GM10266 (cell line): ENCODE data around the gene NR2F1-AS1.
"Not testable (repeated sequence)": the region's sequence is repeated elsewhere in the genome, so short reads cannot be mapped to it uniquely, and the experiment has no call there.

Source experiments
- DNase-seq: peaks from one replicate; pipeline ENCODE4 v3.0.0; 2012; ENCODE audit errors: extremely low spot score
- CTCF ChIP-seq: IDR thresholded peaks from 2 replicates; pipeline ENCODE4 v1.5.1; 2012; ENCODE audit warnings: mild to moderate bottlenecking, low read depth; ENCODE audit not compliant: control insufficient read depth, insufficient read depth; ENCODE audit errors: missing control alignments

NR2F1-AS1 gene

GRCh38 chr5:93402451-93402850, 178.6 kb downstream of the NR2F1-AS1 start:
- TF ChIP-seq CTCF = no peak
- no peak for DNase-seq

DNA sequence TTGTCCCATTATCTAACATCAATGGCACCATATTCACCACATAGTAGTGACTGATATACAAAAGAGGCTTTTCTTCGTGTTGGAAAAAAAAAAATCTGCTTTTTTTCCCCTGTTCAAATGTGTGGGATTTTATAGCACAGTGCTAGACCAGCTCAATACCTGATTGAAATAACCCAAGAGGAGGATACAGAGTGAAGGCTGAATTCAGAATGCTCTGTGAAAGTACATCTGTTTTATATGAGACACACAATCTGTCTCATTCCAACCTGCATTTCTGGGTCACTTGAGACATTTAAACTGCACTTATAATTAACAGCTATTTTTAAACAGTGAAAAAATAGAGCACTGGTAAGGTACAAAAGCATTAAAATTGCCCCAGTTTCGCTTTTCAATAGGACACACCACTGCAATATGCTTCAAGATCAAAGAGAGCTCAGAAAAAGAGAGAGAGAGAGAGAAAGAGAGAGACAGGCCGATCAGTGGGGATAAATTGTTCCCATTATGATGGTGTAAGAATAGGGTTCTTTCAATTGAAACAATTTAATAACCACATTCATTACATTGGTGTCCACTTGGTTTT, 179.3 kb downstream of the NR2F1-AS1 start:
- no peak for DNase-seq
- no peak for TF ChIP-seq CTCF

DNA sequence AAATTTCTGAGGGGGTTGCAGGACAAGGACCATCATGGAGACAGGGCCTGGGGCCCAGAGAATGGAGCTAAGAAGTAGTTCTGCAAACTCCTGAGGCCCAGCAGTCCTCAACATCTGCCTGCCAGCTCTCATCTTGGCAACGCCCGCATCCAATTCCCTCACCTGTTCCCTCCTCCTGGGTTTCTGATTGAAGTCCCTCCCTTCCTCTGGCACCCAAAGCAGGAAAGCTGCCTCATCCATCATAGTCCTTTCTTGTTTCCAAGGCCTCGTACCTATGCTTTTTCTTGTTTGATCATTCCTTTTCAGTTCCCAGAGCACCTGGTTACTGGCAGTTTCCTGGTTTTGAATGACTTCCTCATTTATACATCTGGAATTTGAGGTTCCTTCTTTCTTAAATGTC, 181.3 kb downstream of the NR2F1-AS1 start:
- TF ChIP-seq CTCF = no peak
- DNase-seq = no peak

- DNase-seq = no peak
- TF ChIP-seq CTCF = no peak
Observed at GRCh38 chr5:93395971-93396379, 185.0 kb downstream of the NR2F1-AS1 start.

DNA sequence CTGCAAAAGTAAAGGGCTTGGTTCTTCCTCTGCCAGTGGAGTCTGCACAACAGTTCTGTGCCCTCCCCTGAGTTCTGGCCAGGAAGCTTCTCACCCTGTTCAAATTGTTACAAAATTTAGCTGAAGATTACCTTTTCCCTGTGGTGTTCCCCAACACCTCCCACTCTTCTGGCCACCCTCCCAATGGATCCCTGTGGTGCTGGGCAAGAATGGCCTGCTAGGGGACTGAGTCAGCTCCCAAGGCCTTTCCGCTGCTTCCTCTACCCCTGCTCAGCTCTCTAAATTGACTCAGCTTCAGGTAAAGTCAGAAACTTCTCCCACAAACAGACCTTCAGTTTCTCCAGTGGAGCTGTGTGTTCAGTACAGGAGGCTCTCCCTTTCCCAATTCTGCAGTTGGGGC, 186.0 kb downstream of the NR2F1-AS1 start:
- DNase-seq = no peak
- TF ChIP-seq CTCF = no peak

- no peak for TF ChIP-seq CTCF
- DNase-seq = no peak
Observed at GRCh38 chr5:93394301-93394700, 186.7 kb downstream of the NR2F1-AS1 start.

DNA sequence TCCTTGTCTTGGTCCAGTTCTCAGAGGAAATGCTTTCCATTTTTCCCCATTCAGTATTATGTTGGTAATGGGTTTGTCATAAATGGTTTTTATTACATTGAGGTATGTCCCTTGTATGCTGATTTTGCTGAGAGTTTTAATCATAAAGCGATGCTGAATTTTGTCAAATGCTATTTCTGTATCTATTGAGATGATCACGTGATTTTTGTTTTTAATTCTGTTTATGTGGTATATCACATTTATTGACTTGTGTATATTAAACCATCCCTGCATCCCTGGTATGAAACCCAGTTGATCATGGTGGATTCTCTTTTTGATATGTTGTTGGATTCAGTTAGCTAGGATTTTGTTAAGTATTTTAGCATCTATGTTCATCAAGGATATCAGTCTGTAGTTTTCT, 189.8 kb downstream of the NR2F1-AS1 start:
- DNase-seq = not testable (repeated sequence)

DNA sequence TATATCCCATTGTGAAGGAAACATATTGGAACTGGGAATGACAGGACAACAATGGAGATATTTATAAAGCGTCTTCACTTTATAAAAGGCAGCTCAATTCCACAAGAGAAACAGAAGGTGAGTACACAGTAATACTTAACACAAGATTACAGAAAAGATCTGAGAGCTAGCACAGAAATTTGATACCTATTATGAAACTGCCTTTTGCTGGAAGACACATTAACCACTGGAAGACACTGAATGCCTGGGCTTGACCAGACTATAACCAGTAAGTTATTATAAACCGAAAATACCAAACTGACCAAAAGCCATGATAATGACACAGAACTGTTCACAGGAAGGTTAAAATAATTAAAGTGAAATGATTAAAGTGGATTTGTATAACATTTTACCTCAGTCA, 195.4 kb downstream of the NR2F1-AS1 start:
- TF ChIP-seq CTCF = no peak
- DNase-seq = no peak
